Measurements from ENCODE around the gene SCFD2.
"Not testable (repeated sequence)": the region's sequence is repeated elsewhere in the genome, so short reads cannot be mapped to it uniquely, and the experiment has no call there.

Gene SCFD2

GRCh38 chr4:53199356-53199755, 166.5 kb downstream of the SCFD2 start:
- Mint-ChIP-seq H3K4me1 (ENCODE audit: low read depth) (no peaks in the 10 kb centered on the region), H3K27ac (no peak overlapping the region), H3K4me3 (no peak overlapping the region), H3K36me3 (ENCODE audit: low read depth) (peaks cover 2% of the 10 kb centered on the region), H3K27me3 (ENCODE audit: low read depth) (no peaks in the 10 kb centered on the region), H3K9me3 (no peaks in the 10 kb centered on the region)
- no peak for DNase-seq (ENCODE audit: low spot score)

GRCh38 chr4:53197772-53198142, 168.1 kb downstream of the SCFD2 start:
- Mint-ChIP-seq H3K27me3 (ENCODE audit: low read depth) (no peaks in the 10 kb centered on the region), H3K9me3 (no peaks in the 10 kb centered on the region), H3K4me1 (ENCODE audit: low read depth) (no peaks in the 10 kb centered on the region), H3K4me3 (no peak overlapping the region), H3K36me3 (ENCODE audit: low read depth) (no peaks in the 10 kb centered on the region), H3K27ac (no peak overlapping the region)
- no peak for DNase-seq (ENCODE audit: low spot score)

GRCh38 chr4:53196882-53197771, 168.7 kb downstream of the SCFD2 start:
- Mint-ChIP-seq H3K9me3 (no peaks in the 10 kb centered on the region), H3K36me3 (ENCODE audit: low read depth) (no peaks in the 10 kb centered on the region), H3K4me3 (no peak overlapping the region), H3K4me1 (ENCODE audit: low read depth) (no peaks in the 10 kb centered on the region), H3K27me3 (ENCODE audit: low read depth) (no peaks in the 10 kb centered on the region), H3K27ac (no peak overlapping the region)
- no peak for DNase-seq (ENCODE audit: low spot score)

GRCh38 chr4:53195815-53196661, 169.8 kb downstream of the SCFD2 start:
- Mint-ChIP-seq H3K27me3 (ENCODE audit: low read depth) (no peaks in the 10 kb centered on the region), H3K4me3 (no peak overlapping the region), H3K36me3 (ENCODE audit: low read depth) (no peaks in the 10 kb centered on the region), H3K4me1 (ENCODE audit: low read depth) (no peaks in the 10 kb centered on the region), H3K27ac (no peak overlapping the region), H3K9me3 (no peaks in the 10 kb centered on the region)
- no peak for DNase-seq (ENCODE audit: low spot score)

GRCh38 chr4:53194727-53195126, 171.1 kb downstream of the SCFD2 start:
- no peaks in the 10 kb centered on the region for H3K9me3 Mint-ChIP-seq

GRCh38 chr4:53193111-53193510, 172.8 kb downstream of the SCFD2 start:
- Mint-ChIP-seq H3K27me3 (ENCODE audit: low read depth) (no peaks in the 10 kb centered on the region), H3K4me3 (no peak overlapping the region), H3K27ac (no peak overlapping the region), H3K36me3 (ENCODE audit: low read depth) (no peaks in the 10 kb centered on the region), H3K4me1 (ENCODE audit: low read depth) (no peaks in the 10 kb centered on the region), H3K9me3 (no peaks in the 10 kb centered on the region)
- DNase-seq (ENCODE audit: low spot score) = no peak

More at GRCh38 chr4:53194727-53195126, 171.1 kb downstream of the SCFD2 start:
- no peaks in the 10 kb centered on the region for H3K4me1 Mint-ChIP-seq (ENCODE audit: low read depth)
- H3K4me3 Mint-ChIP-seq = no peak overlapping the region
- H3K36me3 Mint-ChIP-seq (ENCODE audit: low read depth) = no peaks in the 10 kb centered on the region
- no peak for DNase-seq (ENCODE audit: low spot score)
- no peak overlapping the region for H3K27ac Mint-ChIP-seq
- H3K27me3 Mint-ChIP-seq (ENCODE audit: low read depth) = no peaks in the 10 kb centered on the region

- no peaks in the 10 kb centered on the region for H3K4me1 Mint-ChIP-seq (ENCODE audit: low read depth)
- no peak for DNase-seq (ENCODE audit: low spot score)
- no peaks in the 10 kb centered on the region for H3K9me3 Mint-ChIP-seq
- H3K4me3 Mint-ChIP-seq = no peak overlapping the region
- no peak overlapping the region for H3K27ac Mint-ChIP-seq
- no peaks in the 10 kb centered on the region for H3K27me3 Mint-ChIP-seq (ENCODE audit: low read depth)
- no peaks in the 10 kb centered on the region for H3K36me3 Mint-ChIP-seq (ENCODE audit: low read depth)
Measured at GRCh38 chr4:53192496-53192895, 173.4 kb downstream of the SCFD2 start.

- H3K9me3 Mint-ChIP-seq = no peaks in the 10 kb centered on the region
- no peaks in the 10 kb centered on the region for H3K27me3 Mint-ChIP-seq (ENCODE audit: low read depth)
- H3K27ac Mint-ChIP-seq = no peak overlapping the region
Measured at GRCh38 chr4:53191997-53192396, 173.9 kb downstream of the SCFD2 start.

GRCh38 chr4:53189011-53189410, 176.8 kb downstream of the SCFD2 start:
- Mint-ChIP-seq H3K27me3 (ENCODE audit: low read depth) (no peaks in the 10 kb centered on the region), H3K4me3 (no peak overlapping the region), H3K36me3 (ENCODE audit: low read depth) (no peaks in the 10 kb centered on the region), H3K27ac (no peak overlapping the region), H3K4me1 (ENCODE audit: low read depth) (no peaks in the 10 kb centered on the region), H3K9me3 (no peaks in the 10 kb centered on the region)
- DNase-seq (ENCODE audit: low spot score) = no peak

More at GRCh38 chr4:53191997-53192396, 173.9 kb downstream of the SCFD2 start:
- H3K4me1 Mint-ChIP-seq (ENCODE audit: low read depth) = no peaks in the 10 kb centered on the region
- H3K36me3 Mint-ChIP-seq (ENCODE audit: low read depth) = no peaks in the 10 kb centered on the region
- DNase-seq (ENCODE audit: low spot score) = no peak
- no peak overlapping the region for H3K4me3 Mint-ChIP-seq

GRCh38 chr4:53186714-53187358, 179.0 kb downstream of the SCFD2 start:
- H3K9me3 Mint-ChIP-seq = peaks cover 8% of the 10 kb centered on the region
- H3K27me3 Mint-ChIP-seq (ENCODE audit: low read depth) = no peaks in the 10 kb centered on the region
- H3K4me1 Mint-ChIP-seq (ENCODE audit: low read depth) = no peaks in the 10 kb centered on the region
- H3K36me3 Mint-ChIP-seq (ENCODE audit: low read depth) = peaks cover 5% of the 10 kb centered on the region
- H3K27ac Mint-ChIP-seq = no peak overlapping the region
- no peak for DNase-seq (ENCODE audit: low spot score)
- H3K4me3 Mint-ChIP-seq = no peak overlapping the region

- H3K27ac Mint-ChIP-seq = no peak overlapping the region
- H3K9me3 Mint-ChIP-seq = peaks cover 8% of the 10 kb centered on the region
- peaks cover 5% of the 10 kb centered on the region for H3K36me3 Mint-ChIP-seq (ENCODE audit: low read depth)
- no peaks in the 10 kb centered on the region for H3K4me1 Mint-ChIP-seq (ENCODE audit: low read depth)
- no peaks in the 10 kb centered on the region for H3K27me3 Mint-ChIP-seq (ENCODE audit: low read depth)
- DNase-seq (ENCODE audit: low spot score) = no peak
- no peak overlapping the region for H3K4me3 Mint-ChIP-seq
Measured at GRCh38 chr4:53185869-53186585, 179.8 kb downstream of the SCFD2 start.

- Mint-ChIP-seq H3K4me1 (ENCODE audit: low read depth) (no peaks in the 10 kb centered on the region), H3K9me3 (peaks cover 18% of the 10 kb centered on the region), H3K27ac (no peak overlapping the region), H3K27me3 (ENCODE audit: low read depth) (no peaks in the 10 kb centered on the region), H3K36me3 (ENCODE audit: low read depth) (peaks cover 12% of the 10 kb centered on the region), H3K4me3 (no peak overlapping the region)
- no peak for DNase-seq (ENCODE audit: low spot score)
Measured at GRCh38 chr4:53183754-53184153, 182.1 kb downstream of the SCFD2 start.

GRCh38 chr4:53177751-53178150, 188.1 kb downstream of the SCFD2 start:
- Mint-ChIP-seq H3K36me3 (ENCODE audit: low read depth) (peaks cover 19% of the 10 kb centered on the region), H3K9me3 (peaks cover 31% of the 10 kb centered on the region), H3K4me1 (ENCODE audit: low read depth) (peaks cover 13% of the 10 kb centered on the region)
- H3K27me3 Mint-ChIP-seq (ENCODE audit: low read depth); DNase-seq (ENCODE audit: low spot score); H3K4me3 Mint-ChIP-seq; H3K27ac Mint-ChIP-seq: not testable (repeated sequence)
